Liver (tissue), 9 donors: ENCODE results near the gene RNF157. TPM values are rescaled to one million over a fixed set of nuclear protein-coding genes. Genes with fewer than 3 reads are reported as not detected.

Source experiments
- DNase-seq: peaks from one replicate; pipeline ENCODE4 v3.0.0-alpha.2; 2017; ENCODE audit warnings: low spot score
- H3K27ac ChIP-seq, 2 donors: one replicate each; pipeline ENCODE4 v1.7.0; 2013; ENCODE audit warnings: inconsistent platforms in 2 of 2, low read length in 2 of 2, control low read depth in 1 of 2, low read depth in 1 of 2, mild to moderate bottlenecking in 1 of 2
- H3K27me3 ChIP-seq, 4 donors: one replicate each; pipeline versions ENCODE4 v1.6.1 to v1.7.0; 2013; ENCODE audit warnings: low read length in 3 of 4, inconsistent platforms in 1 of 4, mild to moderate bottlenecking in 1 of 4, moderate library complexity in 1 of 4; ENCODE audit not compliant: control insufficient read depth in 4 of 4, insufficient read depth in 4 of 4
- H3K36me3 ChIP-seq, 4 donors: one replicate each; pipeline versions ENCODE4 v1.6.1 to v1.7.0; 2013; ENCODE audit warnings: low read length in 3 of 4, mild to moderate bottlenecking in 3 of 4, low read depth in 1 of 4, moderate library complexity in 1 of 4; ENCODE audit not compliant: control insufficient read depth in 4 of 4, insufficient read depth in 3 of 4
- H3K4me1 ChIP-seq, 4 donors: one replicate each; pipeline versions ENCODE4 v1.6.1 to v1.7.0; 2013; ENCODE audit warnings: low read length in 3 of 4, mild to moderate bottlenecking in 3 of 4, moderate library complexity in 1 of 4; ENCODE audit not compliant: control insufficient read depth in 4 of 4, insufficient read depth in 4 of 4
- H3K4me3 ChIP-seq, 3 donors: one replicate each; pipeline versions ENCODE4 v1.6.1 to v1.7.0; 2013; ENCODE audit warnings: low read length in 3 of 3, control low read depth in 1 of 3, low read depth in 1 of 3, mild to moderate bottlenecking in 1 of 3
- H3K9ac ChIP-seq, 2 donors: one replicate each; pipeline ENCODE4 v1.7.0; 2013; ENCODE audit warnings: low read length in 2 of 2, mild to moderate bottlenecking in 2 of 2, moderate library complexity in 2 of 2, control low read depth in 1 of 2, low read depth in 1 of 2
- H3K9me3 ChIP-seq, 4 donors: one replicate each; pipeline versions ENCODE4 v1.6.1 to v1.7.0; 2013; ENCODE audit warnings: low read length in 3 of 4; ENCODE audit not compliant: control insufficient read depth in 4 of 4
- ATF3 ChIP-seq: IDR thresholded peaks from 2 replicates; pipeline ENCODE4 v1.6.1; 2016; ENCODE audit warnings: antibody characterized with exemption
- CTCF ChIP-seq: fragments of 150-350 bp; IDR thresholded peaks from 2 replicates; pipeline ENCODE4 v1.5.1; 2017; ENCODE audit warnings: improper control_type of control experiment, low read depth, low read length; ENCODE audit not compliant: missing input control
- FOXA1 ChIP-seq: IDR thresholded peaks from 2 replicates; pipeline ENCODE4 v1.6.1; 2016; ENCODE audit warnings: antibody characterized with exemption
- FOXA2 ChIP-seq: IDR thresholded peaks from 2 replicates; pipeline ENCODE4 v1.6.1; 2016; ENCODE audit warnings: antibody characterized with exemption
- GABPA ChIP-seq, 2 donors: IDR thresholded peaks in 1 of 2; conservative IDR thresholded peaks in 1 of 2; 2 replicates each; pipeline ENCODE4 v1.6.1; 2016; ENCODE audit warnings: antibody characterized with exemption in 2 of 2, mild to moderate bottlenecking in 1 of 2, moderate library complexity in 1 of 2
- HNF4G ChIP-seq: IDR thresholded peaks from 2 replicates; pipeline ENCODE4 v1.6.1; 2016; ENCODE audit warnings: antibody characterized with exemption
- NR2F2 ChIP-seq: IDR thresholded peaks from 2 replicates; pipeline ENCODE4 v1.6.1; 2016; ENCODE audit warnings: antibody characterized with exemption
- RAD21 ChIP-seq, 2 donors: IDR thresholded peaks; 2 replicates each; pipeline ENCODE4 v1.6.1; 2016; ENCODE audit warnings: antibody characterized with exemption in 2 of 2, mild to moderate bottlenecking in 2 of 2
- REST ChIP-seq: IDR thresholded peaks from 2 replicates; pipeline ENCODE4 v1.6.1; 2016; ENCODE audit warnings: antibody characterized with exemption, mild to moderate bottlenecking
- RXRA ChIP-seq, 2 donors: IDR thresholded peaks; 2 replicates each; pipeline ENCODE4 v1.6.1; 2017 to 2018; ENCODE audit warnings: antibody characterized with exemption in 2 of 2, mild to moderate bottlenecking in 1 of 2
- SP1 ChIP-seq: IDR thresholded peaks from 2 replicates; pipeline ENCODE4 v1.6.1; 2018; ENCODE audit warnings: antibody characterized with exemption, mild to moderate bottlenecking
- TAF1 ChIP-seq: conservative IDR thresholded peaks from 2 replicates; pipeline ENCODE4 v1.6.1; 2016; ENCODE audit warnings: antibody characterized with exemption, mild to moderate bottlenecking
- ZBTB33 ChIP-seq: IDR thresholded peaks from 2 replicates; pipeline ENCODE4 v1.6.1; 2016; ENCODE audit warnings: antibody characterized with exemption
- WGBS: extraction: QIAGEN DNeasy Blood & Tissue Kit; methylation state at CpG from one replicate; pipeline ENCODE4 v1.1.7; 2013; 5-methylcytosine and 5-hydroxymethylcytosine counted together
- polyA plus RNA-seq, 2 donors: library from polyadenylated mRNA; stranded (reverse) in 1 of 2; unstranded in 1 of 2; fragments of 200-250 nt in 1 of 2; fragments of >200 nt in 1 of 2; fragmentation: Nextera tagmentation in 1 of 2; extraction: Ambion mirVana in 1 of 2; gene quantifications; one replicate each; pipeline versions ENCODE4 v1.2.1 to v1.2.3, GENCODE V29; 2013 to 2015
- total RNA-seq, 2 donors: library from RNA; depleted of rRNA; stranded (reverse); fragments of >200 nt; gene quantifications; one replicate each; pipeline ENCODE4 v1.2.3, GENCODE V29; 2014
- donor health status: healthy.
- donor health status: healthy.
- donor health status: healthy.
- donor health status: healthy.
- donor health status: healthy.

Gene RNF157
- total and polyA plus RNA-seq, 4 donors, result 0.42 to 2.9 (median 0.66) TPM

DNA sequence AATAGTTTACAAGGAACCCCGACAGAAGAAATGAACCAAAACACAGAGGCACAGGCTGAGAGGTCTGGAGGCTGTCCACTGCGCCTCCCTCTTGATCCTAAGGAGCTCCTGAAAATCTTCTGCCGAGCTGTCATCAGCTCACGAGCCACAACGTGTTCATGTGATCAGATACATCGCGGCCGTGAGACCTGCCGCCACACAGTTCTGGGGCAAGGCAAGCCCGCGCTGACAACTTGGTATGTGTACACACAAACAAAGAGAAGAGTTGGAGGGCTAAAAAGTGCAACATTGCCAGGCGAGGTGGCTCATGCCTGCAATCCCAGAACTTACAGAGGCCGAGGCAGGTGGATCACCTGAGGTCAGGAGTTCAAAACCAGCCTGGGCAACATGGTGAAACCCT is 144.3 kb downstream of the RNF157 start:
- H3K4me1 ChIP-seq, result no peaks in the 10 kb centered on the region
- no peak overlapping the region for H3K27ac ChIP-seq
- H3K27me3 ChIP-seq, result no peaks in the 10 kb centered on the region
- H3K9me3 ChIP-seq, result no peaks in the 10 kb centered on the region
- WGBS, result 88% methylated on average over 13 of the region's 13 CpGs
- H3K9ac ChIP-seq, result no peak overlapping the region
- no peak for DNase-seq
- TF ChIP-seq ATF3, result no peak
- TF ChIP-seq TAF1, result no peak
- no peak for TF ChIP-seq NR2F2
- no peak for TF ChIP-seq RAD21 (IDR thresholded peaks at IDR 0.05)
- no peak for TF ChIP-seq CTCF
- TF ChIP-seq FOXA1, result no peak
- TF ChIP-seq SP1, result no peak
- no peak for TF ChIP-seq ZBTB33
- no peak for TF ChIP-seq GABPA (IDR thresholded peaks at IDR 0.05 in 1 of 2, conservative IDR thresholded peaks at IDR 0.05 in 1 of 2)
- no peak for TF ChIP-seq REST
- no peak for TF ChIP-seq HNF4G
- TF ChIP-seq RXRA (IDR thresholded peaks at IDR 0.05), result no peak
- peaks cover 9 to 46% (median 31%) of the 10 kb centered on the region in 4 donors for H3K36me3 ChIP-seq
- H3K4me3 ChIP-seq, result no peak overlapping the region

- H3K4me1 ChIP-seq, result no peaks in the 10 kb centered on the region
- no peaks in the 10 kb centered on the region for H3K27me3 ChIP-seq
- WGBS, result 90% methylated on average over 11 of the region's 11 CpGs
- no peak overlapping the region for H3K27ac ChIP-seq
- H3K9me3 ChIP-seq, result no peaks in the 10 kb centered on the region
- peaks cover 11 to 55% (median 32%) of the 10 kb centered on the region in 4 donors for H3K36me3 ChIP-seq
- DNase-seq, result no peak
- H3K9ac ChIP-seq, result no peak overlapping the region
- no peak for TF ChIP-seq FOXA2
- H3K4me3 ChIP-seq, result no peak overlapping the region
These were observed 146.2 kb downstream of the RNF157 start for GRCh38 chr17:76094046-76094445.
